GM19240 (cell line): ENCODE data around the gene SNX21.
"Not testable (repeated sequence)": the region's sequence is repeated elsewhere in the genome, so short reads cannot be mapped to it uniquely, and the experiment has no call there.

Experiments used
- DNase-seq: peaks from one replicate; pipeline ENCODE4 v3.0.0; 2011; ENCODE audit warnings: low spot score; ENCODE audit not compliant: insufficient read length

Gene SNX21

GRCh38 chr20:45850238-45850637 lies 16.6 kb downstream of the SNX21 start:
- no peak for DNase-seq

GRCh38 chr20:45850926-45851325 lies 17.3 kb downstream of the SNX21 start:
- DNase-seq = no peak

- no peak for DNase-seq
Measured at GRCh38 chr20:45851501-45851900, 17.9 kb downstream of the SNX21 start.

- DNase-seq = no peak
Measured at GRCh38 chr20:45852326-45852725, 18.7 kb downstream of the SNX21 start.

- DNase-seq = no peak
Measured at GRCh38 chr20:45853484-45853883, 19.9 kb downstream of the SNX21 start.

- DNase-seq = peak; percentile 96
Measured at GRCh38 chr20:45857114-45857881, 23.7 kb downstream of the SNX21 start, which contains the start of the genes ACOT8 and ZSWIM3. TSS of gene ACOT8 (minus strand) at chr20:45857392. CDS start at chr20:45857315, 77 bp downstream. TSS of gene ZSWIM3 (plus strand) at chr20:45857614. CDS start at chr20:45857826, 212 bp downstream.

GRCh38 chr20:45857882-45858216 lies 24.2 kb downstream of the SNX21 start:
- DNase-seq = peak; percentile 62

GRCh38 chr20:45859916-45860315 lies 26.3 kb downstream of the SNX21 start:
- no peak for DNase-seq

GRCh38 chr20:45860560-45861220 lies 27.1 kb downstream of the SNX21 start:
- no peak for DNase-seq

- no peak for DNase-seq
Measured at GRCh38 chr20:45861221-45862075, 27.8 kb downstream of the SNX21 start.

- DNase-seq = no peak
Measured at GRCh38 chr20:45863543-45864470, 30.2 kb downstream of the SNX21 start.

GRCh38 chr20:45866454-45866853 lies 32.9 kb downstream of the SNX21 start:
- DNase-seq = no peak

GRCh38 chr20:45867136-45867818 lies 33.7 kb downstream of the SNX21 start:
- no peak for DNase-seq

GRCh38 chr20:45867819-45868176 lies 34.2 kb downstream of the SNX21 start:
- DNase-seq = no peak

GRCh38 chr20:45872626-45873025 lies 39.0 kb downstream of the SNX21 start:
- DNase-seq = no peak

- no peak for DNase-seq
Measured at GRCh38 chr20:45873409-45874103, 40.0 kb downstream of the SNX21 start.

GRCh38 chr20:45874104-45874481 lies 40.5 kb downstream of the SNX21 start:
- DNase-seq = not testable (repeated sequence)

GRCh38 chr20:45874576-45874975 lies 41.0 kb downstream of the SNX21 start:
- DNase-seq = no peak

- DNase-seq = no peak
Measured at GRCh38 chr20:45878076-45878761, 44.6 kb downstream of the SNX21 start.
